Mesothelial cell of epicardium (in vitro differentiated cells): Measurements from ENCODE around the gene ITPKC. TPM values are rescaled to one million over a fixed set of nuclear protein-coding genes. Genes with fewer than 3 reads are reported as not detected.

ENCODE experiments used
- DNase-seq, 2 experiments: peaks; one replicate each; pipeline ENCODE4 v3.0.0; 2021; ENCODE audit warnings: low spot score in 2 of 2; ENCODE audit not compliant: unreplicated experiment in 2 of 2
- H3K27ac Mint-ChIP-seq: 2 replicates; pipeline ENCODE4 v1.8.0; 2021; ENCODE audit warnings: mixed read lengths
- H3K27me3 Mint-ChIP-seq: 2 replicates; pipeline ENCODE4 v1.8.0; 2021; ENCODE audit warnings: low read depth, mixed read lengths
- H3K36me3 Mint-ChIP-seq: 2 replicates; pipeline ENCODE4 v1.8.0; 2021; ENCODE audit warnings: mixed read lengths
- H3K4me1 Mint-ChIP-seq: 2 replicates; pipeline ENCODE4 v1.8.0; 2021; ENCODE audit warnings: mixed read lengths
- H3K4me3 Mint-ChIP-seq: 2 replicates; pipeline ENCODE4 v1.8.0; 2021; ENCODE audit warnings: mild to moderate bottlenecking, moderate library complexity, mixed read lengths
- H3K9me3 Mint-ChIP-seq: 2 replicates; pipeline ENCODE4 v1.8.0; 2021; ENCODE audit warnings: mixed read lengths
- CTCF ChIP-seq: fragments of 200-600 bp; sonication (generic); IDR thresholded peaks from one replicate; pipeline ENCODE4 v1.5.0; 2021; ENCODE audit warnings: antibody characterized with exemption; ENCODE audit not compliant: unreplicated experiment
- total RNA-seq: library from RNA; stranded (reverse); gene quantifications from 3 replicates; pipeline ENCODE4 v1.2.1, GENCODE V29; 2021

The ITPKC gene
- total RNA-seq, 1 donor from 2014 or later, result 28.3 TPM

- Mint-ChIP-seq H3K27me3 (no peaks in the 10 kb centered on the region), H3K9me3 (no peaks in the 10 kb centered on the region), H3K27ac (no peak overlapping the region), H3K36me3 (peaks cover 20% of the 10 kb centered on the region), H3K4me3 (no peak overlapping the region), H3K4me1 (peaks cover 3% of the 10 kb centered on the region)
- no peak for DNase-seq
- TF ChIP-seq CTCF, result no peak
Observed at GRCh38 chr19:40693896-40694295, 23.0 kb upstream of the ITPKC start.

- no peak for TF ChIP-seq CTCF
- Mint-ChIP-seq H3K4me3 (no peak overlapping the region), H3K9me3 (no peaks in the 10 kb centered on the region), H3K27ac (no peak overlapping the region), H3K4me1 (no peaks in the 10 kb centered on the region), H3K36me3 (peaks cover 26% of the 10 kb centered on the region), H3K27me3 (no peaks in the 10 kb centered on the region)
- DNase-seq, result no peak
Observed at GRCh38 chr19:40695881-40696280, 21.0 kb upstream of the ITPKC start.

GRCh38 chr19:40697007-40697406 lies 19.9 kb upstream of the ITPKC start:
- H3K4me1 Mint-ChIP-seq, result no peaks in the 10 kb centered on the region
- no peaks in the 10 kb centered on the region for H3K27me3 Mint-ChIP-seq
- no peak for DNase-seq
- peaks cover 32% of the 10 kb centered on the region for H3K36me3 Mint-ChIP-seq
- no peak overlapping the region for H3K27ac Mint-ChIP-seq
- H3K9me3 Mint-ChIP-seq, result no peaks in the 10 kb centered on the region
- no peak overlapping the region for H3K4me3 Mint-ChIP-seq
- TF ChIP-seq CTCF, result no peak

GRCh38 chr19:40700083-40700482 lies 16.8 kb upstream of the ITPKC start:
- no peak overlapping the region for H3K27ac Mint-ChIP-seq
- no peaks in the 10 kb centered on the region for H3K9me3 Mint-ChIP-seq
- no peaks in the 10 kb centered on the region for H3K4me1 Mint-ChIP-seq
- peaks cover 39% of the 10 kb centered on the region for H3K36me3 Mint-ChIP-seq
- DNase-seq, result no peak
- H3K4me3 Mint-ChIP-seq, result no peak overlapping the region
- H3K27me3 Mint-ChIP-seq, result no peaks in the 10 kb centered on the region
- no peak for TF ChIP-seq CTCF

- DNase-seq, result no peak
- TF ChIP-seq CTCF, result no peak
- H3K36me3 Mint-ChIP-seq, result peaks cover 34% of the 10 kb centered on the region
- no peak overlapping the region for H3K27ac Mint-ChIP-seq
- no peak overlapping the region for H3K4me3 Mint-ChIP-seq
- H3K27me3 Mint-ChIP-seq, result no peaks in the 10 kb centered on the region
- no peaks in the 10 kb centered on the region for H3K9me3 Mint-ChIP-seq
- no peaks in the 10 kb centered on the region for H3K4me1 Mint-ChIP-seq
Observed at GRCh38 chr19:40701758-40702157, 15.2 kb upstream of the ITPKC start.

GRCh38 chr19:40702337-40703012 lies 14.4 kb upstream of the ITPKC start:
- Mint-ChIP-seq H3K4me1 (no peaks in the 10 kb centered on the region), H3K4me3 (no peak overlapping the region), H3K36me3 (peaks cover 34% of the 10 kb centered on the region), H3K27ac (no peak overlapping the region), H3K9me3 (no peaks in the 10 kb centered on the region), H3K27me3 (no peaks in the 10 kb centered on the region)
- TF ChIP-seq CTCF, result no peak
- peak in 1 of 2 experiments; percentile 44 for DNase-seq
